GM19043 (cell line): ENCODE measurements around the gene UNC93B1.
A peak's percentile ranks its signal among the peaks of the same experiment; 100 is the strongest.

ENCODE experiments used
- ATAC-seq: cut with Tn5 transposase; IDR thresholded peaks from one replicate; pipeline ENCODE4 v1.9.1; 2021; ENCODE audit warnings: low read depth; ENCODE audit not compliant: unreplicated experiment

The UNC93B1 gene

DNA sequence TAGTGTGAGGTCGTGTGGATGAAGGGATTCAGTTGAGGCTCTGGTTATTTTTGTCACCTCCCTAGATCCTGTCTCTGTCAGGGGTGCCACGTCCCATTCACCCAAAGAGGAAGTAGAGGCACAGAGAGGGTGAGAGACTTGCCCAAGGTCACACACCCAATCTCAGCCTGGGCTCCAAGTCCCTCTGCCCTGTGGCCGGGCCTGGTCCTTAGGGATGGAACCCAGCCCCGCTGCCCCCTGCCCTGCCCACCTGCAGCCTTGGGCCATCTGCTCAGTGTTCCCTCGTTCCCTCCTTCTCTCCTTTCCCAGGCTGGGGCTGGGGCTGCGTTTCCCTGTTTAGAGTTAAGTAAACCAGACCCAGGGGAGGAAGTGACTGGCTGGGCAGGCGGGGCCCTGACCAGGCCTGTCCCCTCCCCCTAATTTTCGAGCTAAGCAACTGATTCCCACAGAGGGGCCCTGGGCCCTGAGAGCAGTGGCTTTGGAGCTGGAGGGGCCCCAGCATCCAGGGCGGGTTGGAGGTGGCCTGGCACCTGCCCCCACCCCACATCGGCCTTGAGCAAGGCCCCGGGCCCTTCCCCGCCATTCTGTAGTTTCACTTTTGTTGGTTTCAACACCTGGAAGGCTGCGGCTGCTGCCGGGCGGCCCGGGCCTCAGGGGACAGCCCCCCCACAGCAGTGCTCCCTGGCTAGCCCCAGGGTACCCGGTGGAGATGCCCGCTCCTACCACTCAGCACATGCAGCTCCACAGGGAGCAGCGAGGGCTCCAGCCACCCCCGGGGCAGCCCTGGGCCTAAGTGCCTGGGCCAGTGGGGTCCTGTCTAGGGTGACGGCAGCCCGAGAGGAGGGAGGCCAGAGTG lies 36.4 kb upstream of the UNC93B1 start:
- peak; percentile 51 for ATAC-seq

DNA sequence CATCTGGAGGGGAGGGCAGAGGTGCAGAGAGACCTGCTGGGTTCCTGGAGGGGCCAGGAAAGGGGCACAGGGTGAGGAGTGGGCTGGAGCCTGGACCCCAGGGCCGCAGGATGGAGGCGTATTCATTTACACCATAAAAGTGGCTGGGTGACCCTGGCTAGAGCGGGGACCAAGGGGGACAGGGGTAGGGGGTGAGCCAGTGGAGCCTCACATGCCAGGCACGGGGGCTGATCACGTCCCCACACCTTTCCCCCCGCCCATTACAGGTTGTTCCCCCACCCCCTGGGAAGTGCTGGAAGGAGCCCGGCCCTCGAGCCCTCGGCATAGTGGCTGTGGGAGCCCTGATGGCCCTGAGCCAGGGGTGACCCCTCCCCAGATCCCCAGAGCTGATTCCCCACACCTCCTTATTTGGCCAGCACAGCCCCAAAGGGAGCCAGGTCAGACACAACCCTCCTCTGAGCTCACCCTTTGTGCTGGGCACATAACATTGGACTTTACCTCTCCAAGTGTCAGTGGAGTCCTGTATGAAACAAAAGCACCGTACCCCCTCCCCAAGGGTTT lies 35.7 kb upstream of the UNC93B1 start:
- ATAC-seq = no peak

DNA sequence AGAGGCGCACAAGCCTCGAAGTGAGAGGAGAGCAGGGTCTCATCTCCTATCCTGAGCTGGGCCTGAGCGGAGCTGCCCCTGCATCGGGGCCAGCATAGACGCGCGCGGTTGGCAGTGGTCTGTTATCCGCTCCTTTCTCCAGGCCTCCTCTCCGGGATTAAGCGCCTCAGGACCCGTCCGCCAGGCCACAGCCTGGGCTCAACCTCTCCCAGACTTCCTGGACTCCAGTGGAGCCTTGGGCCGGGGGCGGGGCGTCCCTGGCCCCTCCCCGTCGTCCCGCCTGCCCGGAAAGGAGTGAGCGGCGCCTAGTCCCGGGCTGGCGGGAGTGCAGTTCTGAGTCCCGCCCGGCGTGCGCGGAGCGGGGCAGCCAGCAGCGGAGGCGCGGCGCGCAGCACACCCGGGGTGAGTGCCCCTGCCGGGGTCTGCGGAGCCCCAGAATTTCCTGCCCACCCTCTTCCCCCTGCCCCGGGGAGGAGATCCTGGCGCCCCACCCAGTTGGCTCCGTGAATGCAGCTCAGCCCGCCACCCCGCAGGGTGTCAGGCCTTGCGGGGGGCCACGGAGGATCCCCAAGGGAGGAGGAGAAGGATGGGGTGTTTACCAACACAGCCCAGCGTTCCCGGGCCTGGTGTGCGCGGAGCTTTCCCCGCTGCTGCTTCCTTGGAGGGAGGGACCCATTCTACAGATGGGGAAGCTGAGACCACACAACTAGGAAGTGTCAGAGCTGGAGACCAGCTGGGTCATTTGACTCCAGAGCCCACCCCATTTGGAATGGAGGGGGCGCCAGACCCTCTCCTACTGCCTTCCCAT lies 35.0 kb upstream of the UNC93B1 start, which contains the start of gene TCIRG1:
TSS of gene TCIRG1 (plus strand) at position 308 of the 808 bp plus-strand sequence. CDS start 2,247 bp downstream, outside the sequence.
- no peak for ATAC-seq

DNA sequence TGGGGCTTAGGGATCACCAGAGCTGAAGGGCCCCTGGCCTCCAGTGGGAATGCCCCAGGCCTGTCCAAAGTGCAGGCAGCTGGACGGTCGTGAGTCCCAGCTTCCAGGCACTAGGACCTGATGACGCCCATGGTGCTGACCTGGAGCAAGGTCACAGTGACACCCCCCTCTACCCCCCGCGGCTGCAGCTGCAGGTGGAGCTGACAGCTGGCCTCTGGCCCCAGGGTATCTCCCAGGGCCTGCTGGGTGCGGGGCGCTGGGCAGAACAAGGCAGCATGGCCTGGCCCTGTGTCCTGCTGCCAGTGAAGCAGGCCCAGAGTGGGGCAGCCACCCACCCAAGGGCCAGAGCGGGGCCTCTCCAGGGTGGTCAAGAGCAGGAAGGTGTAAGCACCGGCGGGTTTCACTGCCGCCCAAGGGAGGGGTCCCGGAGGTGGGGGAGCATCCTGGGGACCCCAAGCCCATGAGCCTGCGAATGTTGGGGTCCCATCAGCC lies 34.4 kb upstream of the UNC93B1 start:
- ATAC-seq = no peak

DNA sequence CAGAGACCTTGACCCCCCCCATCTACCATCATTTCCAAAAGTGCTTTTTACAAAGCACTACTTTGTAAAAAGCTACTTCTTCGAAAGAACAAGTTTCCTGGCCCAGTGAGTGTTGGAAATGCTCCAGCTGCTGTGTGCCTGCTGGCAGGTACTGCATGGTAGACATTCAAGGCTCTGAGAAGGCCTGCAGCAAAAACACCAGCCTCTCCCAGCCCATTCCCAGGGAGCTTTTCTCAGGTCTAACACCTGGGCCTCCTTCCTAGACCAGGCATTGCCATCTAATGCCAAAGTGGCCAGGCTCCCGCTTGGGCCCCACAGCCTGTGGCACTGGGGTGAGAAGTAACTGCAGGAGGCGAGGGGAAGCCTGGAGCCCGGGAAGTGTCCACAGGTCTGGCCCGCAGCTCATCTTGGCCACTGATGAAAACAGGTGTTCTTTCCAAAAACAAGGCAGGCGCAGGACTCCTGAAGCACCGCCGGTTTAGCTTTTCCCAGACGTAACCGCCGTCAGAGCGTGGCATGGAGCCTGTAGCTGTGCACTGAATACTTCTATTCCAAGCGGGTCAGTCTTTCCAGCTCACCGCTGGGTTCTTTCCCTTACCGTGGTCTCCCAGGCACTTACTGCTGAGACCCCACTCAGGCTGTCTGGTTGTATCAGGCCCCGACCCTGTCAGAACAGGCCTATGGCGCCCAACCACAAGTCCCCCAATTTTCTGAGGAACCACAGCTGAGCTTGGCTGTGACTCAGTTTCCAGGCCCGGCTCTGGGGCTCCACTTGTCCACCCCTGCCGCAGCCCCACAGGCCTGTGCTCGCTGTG lies 33.7 kb upstream of the UNC93B1 start:
- no peak for ATAC-seq

DNA sequence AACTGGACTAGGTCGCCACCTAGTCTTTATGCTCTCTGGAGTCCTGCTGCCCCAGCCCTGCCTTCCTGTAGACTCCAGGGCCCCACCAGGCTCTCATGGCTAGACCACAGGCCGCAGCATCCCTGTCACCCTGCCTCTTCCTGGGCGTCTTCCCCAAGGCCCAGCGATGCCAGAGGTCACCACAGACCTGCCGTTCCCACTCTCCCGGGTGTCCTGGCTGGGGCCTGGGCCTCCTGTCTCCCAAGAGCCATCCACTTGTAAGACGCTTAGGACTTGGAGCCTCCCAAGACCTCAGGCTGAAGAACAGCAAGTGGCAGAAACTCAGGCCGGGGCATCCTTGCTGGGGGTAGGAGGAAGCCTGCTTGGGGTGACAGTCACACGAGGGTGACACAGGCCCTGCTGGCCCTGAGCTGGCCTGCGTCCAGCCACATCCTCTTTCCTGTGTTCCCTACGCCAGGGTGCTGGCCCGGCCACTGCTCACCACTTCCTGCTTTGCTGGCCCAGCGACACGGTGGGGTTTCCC lies 32.9 kb upstream of the UNC93B1 start:
- ATAC-seq = no peak

DNA sequence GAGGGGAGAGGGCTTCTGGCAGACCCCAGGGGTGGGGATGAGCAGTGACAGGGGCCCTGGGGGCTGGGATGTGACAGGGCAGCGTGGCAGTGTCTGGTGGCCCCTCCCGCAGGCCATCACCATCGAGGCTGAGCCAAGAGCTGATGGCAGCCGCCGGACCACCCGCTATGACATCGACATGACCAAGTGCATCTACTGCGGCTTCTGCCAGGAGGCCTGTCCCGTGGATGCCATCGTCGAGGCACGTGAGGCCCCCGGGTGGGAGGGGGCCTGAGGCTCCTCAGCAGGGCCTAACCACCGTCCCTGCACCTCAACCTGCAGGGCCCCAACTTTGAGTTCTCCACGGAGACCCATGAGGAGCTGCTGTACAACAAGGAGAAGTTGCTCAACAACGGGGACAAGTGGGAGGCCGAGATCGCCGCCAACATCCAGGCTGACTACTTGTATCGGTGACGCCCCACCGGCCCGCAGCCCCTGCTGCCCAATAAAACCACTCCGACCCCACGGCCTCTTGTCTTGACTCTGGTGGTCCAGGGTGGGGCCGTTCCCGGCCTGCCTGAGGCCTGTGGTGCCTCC lies 32.3 kb upstream of the UNC93B1 start:
- ATAC-seq = no peak

DNA sequence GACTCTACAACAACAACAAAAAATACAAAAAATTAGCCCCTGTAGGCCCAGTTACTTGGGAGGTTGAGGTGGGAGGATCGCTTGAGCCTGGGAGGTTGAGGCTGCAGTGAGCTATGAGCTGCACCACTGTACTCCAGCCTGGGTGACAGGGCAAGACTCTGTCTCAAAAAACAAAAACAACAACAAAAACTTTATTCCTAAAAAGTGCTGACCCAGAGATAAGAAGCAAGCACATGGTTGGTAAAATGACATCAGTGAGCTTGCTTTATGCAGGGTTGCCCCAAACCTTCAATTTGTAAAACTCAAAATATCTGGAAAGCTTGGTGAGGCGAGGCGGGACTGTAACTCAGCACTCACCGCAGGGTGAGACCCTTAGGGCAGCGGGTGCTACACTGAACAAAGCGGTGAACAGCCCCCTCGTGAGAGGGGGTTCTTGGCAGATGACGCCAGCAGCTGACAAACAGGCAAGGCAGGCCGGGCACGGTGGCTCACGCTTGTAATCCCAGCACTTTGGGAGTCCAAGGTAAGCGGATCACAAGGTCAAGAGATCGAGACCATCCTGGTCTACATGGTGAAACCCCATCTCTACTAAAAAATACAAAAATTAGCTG lies 31.5 kb upstream of the UNC93B1 start:
- no peak for ATAC-seq

DNA sequence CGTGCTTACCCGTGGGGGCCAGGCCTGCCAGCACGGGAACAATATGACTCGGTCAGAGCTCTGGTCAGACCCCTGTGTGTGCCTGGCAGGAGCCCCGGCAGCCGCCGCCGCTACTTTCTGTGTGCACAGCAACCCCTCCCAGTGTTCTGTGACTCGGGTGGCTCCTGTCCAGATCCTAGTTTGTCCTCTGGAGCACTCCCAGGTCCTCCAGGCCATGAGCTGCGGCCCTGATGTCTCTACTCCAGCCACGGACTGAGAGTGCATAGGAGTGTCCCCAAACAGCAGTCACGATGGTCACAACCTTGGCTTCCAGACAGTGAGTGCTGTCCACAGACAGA lies 29.8 kb upstream of the UNC93B1 start:
- ATAC-seq = no peak

DNA sequence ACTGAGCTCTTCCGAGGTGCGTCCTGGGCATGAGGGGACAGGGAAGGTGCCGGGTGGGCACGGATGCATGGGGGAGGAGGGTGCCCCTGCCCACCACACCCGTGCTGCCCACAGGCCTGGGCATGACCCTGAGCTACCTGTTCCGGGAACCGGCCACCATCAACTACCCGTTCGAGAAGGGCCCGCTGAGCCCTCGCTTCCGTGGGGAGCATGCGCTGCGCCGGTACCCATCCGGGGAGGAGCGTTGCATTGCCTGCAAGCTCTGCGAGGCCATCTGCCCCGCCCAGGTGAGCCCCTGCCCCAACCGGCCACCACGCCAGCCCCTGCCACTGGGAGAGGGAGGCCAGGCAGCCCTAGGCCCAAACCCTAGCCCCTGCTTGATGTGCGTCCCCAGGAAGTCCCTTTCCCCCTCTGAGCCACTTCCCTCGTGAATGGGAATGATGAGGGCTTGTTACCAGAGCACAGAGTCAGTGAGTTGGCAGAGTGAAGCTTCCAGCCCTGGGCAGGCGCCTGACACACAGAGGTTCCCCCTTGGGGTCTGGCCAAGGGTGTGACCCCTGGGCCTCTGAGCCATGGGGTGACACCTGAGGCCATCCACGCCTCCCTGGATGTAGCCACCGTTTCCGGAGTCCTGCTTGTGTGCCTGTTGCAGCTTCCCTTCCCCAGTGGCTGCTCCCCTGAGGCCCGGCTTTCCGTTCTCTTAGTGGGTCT lies 29.3 kb upstream of the UNC93B1 start:
- no peak for ATAC-seq

DNA sequence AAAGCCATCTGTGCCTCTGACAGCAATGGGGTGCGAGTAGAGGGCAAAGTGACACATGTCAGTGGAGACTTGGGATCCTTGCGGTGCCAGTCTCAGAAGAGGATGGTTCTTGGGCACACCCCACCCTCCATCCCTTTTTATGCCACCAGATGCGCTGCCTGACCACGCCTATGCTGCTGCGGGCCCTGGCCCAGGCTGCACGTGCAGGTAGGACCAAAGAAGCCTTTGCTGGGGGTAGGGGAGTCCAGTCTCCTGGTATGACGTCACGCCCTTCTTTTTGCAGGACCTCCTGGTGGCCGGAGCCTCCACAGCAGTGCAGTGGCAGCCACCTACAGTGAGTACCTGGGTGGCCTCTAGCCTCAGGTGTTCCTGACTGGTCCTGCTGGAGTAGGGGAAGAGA lies 28.1 kb upstream of the UNC93B1 start:
- ATAC-seq = no peak

DNA sequence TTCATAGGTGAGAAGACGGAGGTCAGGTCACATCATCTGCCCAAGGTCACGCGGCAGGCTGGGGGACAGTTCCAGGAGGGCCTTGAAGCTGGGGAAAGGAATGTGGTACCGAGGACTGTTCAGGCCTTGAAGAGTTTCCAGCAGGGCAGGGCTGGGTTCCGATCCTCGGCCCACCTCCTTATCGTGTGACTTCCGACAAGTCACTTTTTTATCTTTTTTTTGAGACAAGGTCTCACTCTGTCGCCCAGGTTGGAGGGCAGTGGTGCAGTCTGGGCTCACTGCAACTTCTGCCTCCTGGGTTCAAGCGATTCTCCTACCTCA lies 27.2 kb upstream of the UNC93B1 start:
- ATAC-seq = no peak

DNA sequence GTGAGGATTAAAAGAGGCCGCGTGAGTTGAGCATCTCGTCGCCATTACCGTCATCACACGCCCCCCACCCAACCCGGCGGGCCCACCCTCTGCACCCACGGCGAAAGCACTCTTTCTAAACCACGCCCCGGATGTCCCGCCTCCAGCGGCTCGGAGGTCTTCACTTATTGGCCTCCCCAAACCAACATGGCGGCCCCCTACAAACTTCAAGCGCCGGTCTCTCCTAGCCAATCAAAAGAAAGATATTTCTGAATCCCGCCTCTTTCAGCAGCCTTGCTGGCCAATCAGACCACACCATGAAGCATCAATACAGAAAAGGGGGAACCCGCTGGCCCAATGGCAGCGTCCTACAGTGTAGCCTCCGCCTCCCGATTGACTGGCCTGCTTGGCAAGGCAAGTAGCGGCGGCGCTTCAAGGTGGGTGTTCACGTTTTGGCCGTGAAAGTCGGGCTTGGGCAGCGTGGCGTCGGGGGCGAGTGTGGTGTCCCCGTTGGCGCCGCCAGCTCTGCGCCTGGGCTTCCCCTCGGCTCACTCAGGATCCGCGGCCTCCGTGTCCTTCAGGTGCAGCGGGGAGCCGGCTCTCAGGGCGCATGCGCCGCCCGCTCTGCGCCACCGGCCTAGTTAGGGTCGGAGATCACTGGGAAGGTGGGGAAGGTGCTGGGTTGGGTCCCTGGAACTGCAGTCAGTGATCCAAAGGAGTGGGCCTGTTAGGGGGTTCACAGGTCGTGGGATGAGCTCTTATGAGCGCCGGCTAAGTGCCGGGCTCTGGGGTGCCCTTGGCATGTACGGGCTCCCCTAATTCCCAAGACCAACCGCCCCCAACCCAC lies 26.6 kb upstream of the UNC93B1 start, which contains the start of gene NDUFS8:
TSS of gene NDUFS8 (plus strand) at position 364 of the 826 bp plus-strand sequence. CDS start 1,471 bp downstream, outside the sequence.
- peak; percentile 91 for ATAC-seq

DNA sequence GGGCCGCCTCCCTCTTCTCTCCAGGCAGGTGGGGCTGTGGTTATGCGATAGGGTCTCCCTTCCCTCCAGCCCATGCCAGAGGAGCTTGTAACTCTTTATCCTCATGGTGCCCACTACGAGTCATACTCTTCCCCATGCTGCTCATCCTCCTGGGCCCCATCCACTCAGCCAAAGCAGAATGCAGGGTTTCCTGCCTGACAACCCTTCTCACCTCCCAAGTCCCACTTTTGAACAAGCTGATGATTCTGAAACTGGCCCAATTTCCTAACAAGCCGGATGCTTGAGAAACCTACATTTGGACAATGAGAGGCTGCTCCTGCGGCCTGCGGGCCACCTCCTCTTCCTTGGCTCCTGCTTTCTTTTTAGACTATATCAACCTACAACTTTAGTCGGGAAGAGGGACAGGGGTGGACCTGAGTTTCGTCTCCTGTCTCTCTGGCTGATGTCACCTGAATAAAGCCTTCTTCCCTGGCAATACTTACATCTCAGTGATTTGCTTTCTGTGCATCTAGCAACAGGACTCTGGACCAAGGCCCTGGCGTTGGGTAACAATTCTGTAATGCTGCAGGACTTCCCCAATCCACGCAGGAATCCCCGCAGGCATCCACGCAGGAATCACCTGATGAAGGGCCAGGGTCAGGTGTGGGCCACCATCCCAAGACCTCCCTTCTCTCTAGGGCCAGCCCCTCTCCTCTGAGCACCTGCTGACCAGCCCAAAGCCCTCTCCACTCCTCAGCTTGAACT lies 25.1 kb upstream of the UNC93B1 start:
- no peak for ATAC-seq

DNA sequence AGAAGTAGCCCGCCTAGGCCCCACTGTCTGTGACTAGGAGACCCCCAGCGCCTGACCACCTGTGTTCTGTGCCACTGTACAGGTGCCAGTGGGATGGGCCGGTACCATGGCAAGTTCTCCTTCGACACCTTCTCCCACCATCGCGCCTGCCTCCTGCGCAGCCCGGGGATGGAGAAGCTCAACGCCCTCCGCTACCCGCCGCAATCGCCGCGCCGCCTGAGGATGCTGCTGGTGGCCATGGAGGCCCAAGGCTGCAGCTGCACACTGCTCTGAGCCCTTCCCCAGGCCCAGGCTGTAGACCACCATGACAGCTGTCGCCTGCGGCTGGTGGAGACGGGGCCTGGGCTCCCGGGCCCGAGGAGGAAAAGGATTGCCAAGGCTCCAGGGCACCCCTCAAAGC lies 23.8 kb upstream of the UNC93B1 start:
- no peak for ATAC-seq

DNA sequence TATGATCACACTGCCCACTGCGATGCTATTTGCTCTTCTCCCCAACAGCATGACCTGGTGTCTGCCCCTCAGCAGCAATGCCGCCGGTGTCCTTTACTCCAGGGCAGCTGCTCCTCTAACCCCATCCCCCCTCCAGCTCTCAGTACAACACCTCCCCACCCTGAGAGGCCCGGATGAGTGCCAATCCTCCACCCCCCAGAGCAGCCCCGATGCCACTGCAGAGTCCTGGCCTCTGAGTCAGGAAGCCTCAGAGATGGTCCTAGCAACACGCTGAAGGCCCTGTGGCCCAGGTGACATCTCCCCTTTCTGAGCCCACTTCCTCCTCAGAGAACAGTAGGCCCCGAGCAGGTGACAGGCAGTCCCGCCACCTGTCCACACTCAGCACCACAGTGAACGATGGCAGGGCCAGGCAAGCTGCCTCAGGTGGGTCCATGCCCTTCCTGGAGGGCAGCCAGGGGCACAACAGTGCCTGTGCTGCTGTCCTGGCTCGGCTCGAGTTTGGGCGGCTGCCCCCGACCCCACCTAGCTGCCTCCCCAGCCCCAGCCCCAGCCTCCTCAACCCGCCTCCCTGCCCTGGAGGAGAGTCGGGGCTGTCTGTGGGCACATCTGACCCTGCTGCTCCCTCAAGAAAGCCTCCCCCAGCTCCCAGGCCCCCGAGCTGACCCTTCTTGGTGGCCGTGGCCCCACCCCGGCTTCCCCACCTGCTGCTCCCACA lies 22.7 kb upstream of the UNC93B1 start:
- ATAC-seq = no peak

DNA sequence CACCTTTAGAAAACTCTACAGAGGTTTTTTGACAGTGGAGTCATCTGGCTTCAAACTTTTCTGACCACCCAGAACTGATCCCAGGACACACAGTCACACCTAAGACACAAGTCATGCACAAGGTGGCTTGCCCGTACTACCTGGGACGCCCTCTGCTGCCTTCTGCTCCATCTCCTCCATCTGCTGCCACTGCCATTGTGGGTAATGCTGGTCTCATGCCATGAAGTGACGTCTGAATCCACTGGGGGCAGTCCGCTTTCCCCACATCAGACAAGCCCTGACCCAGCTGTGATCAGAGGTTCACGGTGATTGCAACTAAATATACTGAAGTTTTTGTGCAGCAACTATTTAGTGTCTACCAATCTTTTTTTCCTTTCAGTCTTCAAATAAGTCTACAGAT lies 21.1 kb upstream of the UNC93B1 start:
- no peak for ATAC-seq
